Measurements from ENCODE around the gene MYOD1.

The MYOD1 gene

DNA sequence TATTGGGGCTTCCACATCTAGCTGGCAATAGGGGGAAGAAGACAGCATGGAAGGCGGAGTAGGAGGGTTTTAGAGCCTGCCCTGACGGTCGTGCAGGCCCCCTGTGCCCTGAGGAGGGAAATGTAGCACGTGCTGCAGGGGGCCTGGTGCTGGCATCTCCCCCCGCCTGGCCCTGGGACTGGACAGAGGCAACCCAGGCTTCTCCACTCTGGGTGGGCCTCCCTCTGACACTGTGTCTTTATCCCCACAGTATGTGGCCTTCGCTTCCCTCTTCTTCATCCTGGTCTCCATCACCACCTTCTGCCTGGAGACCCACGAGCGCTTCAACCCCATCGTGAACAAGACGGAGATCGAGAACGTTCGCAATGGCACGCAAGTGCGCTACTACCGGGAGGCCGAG, 52.0 kb downstream of the MYOD1 start:
- DNase-seq (ENCODE audit: low spot score), result no peak
